ENCODE results near the gene PSTPIP1.

DNA sequence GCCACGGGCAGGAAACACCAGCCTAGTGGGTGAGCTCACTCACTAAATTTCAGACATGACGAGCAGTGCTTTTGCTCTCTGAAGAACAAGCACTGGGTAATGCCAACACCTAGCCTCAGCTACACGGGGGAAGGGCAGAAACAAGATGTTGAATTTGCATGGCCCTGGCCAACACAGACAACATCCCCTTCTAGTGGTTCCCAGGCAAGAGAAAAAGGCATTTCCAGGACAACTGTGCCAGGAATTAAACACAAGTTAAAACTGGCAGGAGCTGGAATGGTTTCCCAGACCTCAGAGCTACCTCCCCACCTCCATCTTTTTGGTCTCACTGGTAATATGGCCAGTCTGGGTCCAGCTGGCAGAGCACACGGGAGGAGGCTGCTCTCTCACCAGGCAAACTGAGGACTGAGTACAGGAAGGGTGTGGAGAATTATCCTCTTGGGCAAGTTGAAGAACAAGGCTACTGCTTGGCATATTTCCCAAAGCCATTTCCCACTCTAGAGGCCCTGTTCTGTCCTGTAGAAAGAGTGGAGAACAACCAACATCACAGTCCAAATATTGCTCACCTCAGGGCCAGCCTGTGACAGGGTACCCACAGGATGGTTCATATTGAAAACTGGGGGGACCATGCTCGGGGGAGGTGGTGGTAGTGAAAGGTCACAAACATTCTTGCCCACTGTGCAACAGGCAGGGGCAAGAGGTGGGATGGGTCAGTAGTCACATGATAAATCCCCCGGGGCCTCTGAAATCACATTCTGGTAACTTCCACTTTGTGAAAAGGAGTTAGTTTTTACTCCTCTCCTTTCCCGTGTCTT lies 49.5 kb downstream of the PSTPIP1 start:
- TF ChIP-seq, protein P1, sequence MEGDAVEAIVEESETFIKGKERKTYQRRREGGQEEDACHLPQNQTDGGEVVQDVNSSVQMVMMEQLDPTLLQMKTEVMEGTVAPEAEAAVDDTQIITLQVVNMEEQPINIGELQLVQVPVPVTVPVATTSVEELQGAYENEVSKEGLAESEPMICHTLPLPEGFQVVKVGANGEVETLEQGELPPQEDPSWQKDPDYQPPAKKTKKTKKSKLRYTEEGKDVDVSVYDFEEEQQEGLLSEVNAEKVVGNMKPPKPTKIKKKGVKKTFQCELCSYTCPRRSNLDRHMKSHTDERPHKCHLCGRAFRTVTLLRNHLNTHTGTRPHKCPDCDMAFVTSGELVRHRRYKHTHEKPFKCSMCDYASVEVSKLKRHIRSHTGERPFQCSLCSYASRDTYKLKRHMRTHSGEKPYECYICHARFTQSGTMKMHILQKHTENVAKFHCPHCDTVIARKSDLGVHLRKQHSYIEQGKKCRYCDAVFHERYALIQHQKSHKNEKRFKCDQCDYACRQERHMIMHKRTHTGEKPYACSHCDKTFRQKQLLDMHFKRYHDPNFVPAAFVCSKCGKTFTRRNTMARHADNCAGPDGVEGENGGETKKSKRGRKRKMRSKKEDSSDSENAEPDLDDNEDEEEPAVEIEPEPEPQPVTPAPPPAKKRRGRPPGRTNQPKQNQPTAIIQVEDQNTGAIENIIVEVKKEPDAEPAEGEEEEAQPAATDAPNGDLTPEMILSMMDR (conservative IDR thresholded peaks at IDR 0.05; ENCODE audit: low read length), result no peak
- TF ChIP-seq EZH2phosphoT487 (IDR thresholded peaks at IDR 0.05; ENCODE audit: borderline replicate concordance, low read depth, low read length), result no peak

Data from OCI-LY7 (cell line).